ENCODE results near the gene DDX46. TPM values are rescaled to one million over a fixed set of nuclear protein-coding genes. Genes with fewer than 3 reads are reported as not detected.

The DDX46 gene
- total RNA-seq, 1 experiment from 2014 or later, result 99.3 TPM

DNA sequence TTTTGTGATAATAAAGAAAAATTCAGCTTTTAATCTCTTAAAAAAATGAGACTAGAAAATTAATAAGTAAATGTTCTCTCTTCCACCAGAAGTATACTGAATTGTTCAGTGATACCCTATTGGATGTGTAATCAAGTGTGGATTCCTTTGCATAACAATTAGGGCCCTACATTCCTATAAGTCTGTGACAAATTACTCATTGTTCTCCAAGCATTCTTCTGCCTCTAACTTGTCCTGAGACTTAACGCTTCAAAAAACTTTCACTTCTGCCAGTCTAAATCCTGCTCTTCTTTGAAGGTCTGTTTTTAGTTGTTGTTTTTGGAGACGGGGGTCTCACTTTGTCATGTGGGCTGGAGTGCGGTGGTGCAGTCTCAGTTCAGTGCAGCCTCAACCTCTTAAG lies 9.2 kb upstream of the DDX46 start (continued):
- TF ChIP-seq POLR2A (IDR thresholded peaks at IDR 0.05; ENCODE audit: borderline replicate concordance, extremely low read depth, insufficient read depth, insufficient read length), result no peak
- TF ChIP-seq ELF1 (IDR thresholded peaks at IDR 0.05; ENCODE audit: borderline replicate concordance, low read depth), result no peak
- no peak for TF ChIP-seq ZNF274 (IDR thresholded peaks at IDR 0.05; ENCODE audit: low read depth, low read length)
- no peak for TF ChIP-seq ATF3 (IDR thresholded peaks at IDR 0.05)
- no peak for TF ChIP-seq EGR1 (IDR thresholded peaks at IDR 0.05; ENCODE audit: low read depth)

DNA sequence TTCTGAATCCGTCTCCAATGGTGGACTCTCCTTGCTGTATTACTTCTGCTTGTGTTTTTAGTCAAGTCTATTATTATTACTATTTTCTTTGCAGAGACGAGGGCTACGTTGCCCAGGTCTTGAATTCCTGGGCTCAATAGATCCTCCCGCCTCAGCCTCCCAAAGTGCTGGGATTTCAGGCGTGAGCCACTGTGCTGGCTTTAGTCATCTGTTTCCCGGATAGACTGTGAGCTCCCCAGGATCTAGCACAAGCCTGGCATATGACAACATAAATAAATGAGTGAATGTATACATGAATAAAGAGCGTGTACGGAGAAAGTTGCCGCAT lies 439 bp upstream of the DDX46 start:
- RAD21 ChIA-PET (ENCODE audit: low non-redundant PET in 1 of 2, low total read pairs in 2 of 2, uncharacterized antibody in 2 of 2, unreplicated experiment in 2 of 2), result no interaction called here
- intact Hi-C loops (cut with micrococcal nuclease), result no loop called here
- TF ChIP-seq SIN3A (IDR thresholded peaks at IDR 0.05; ENCODE audit: low read depth) (no peak), ELF1 (IDR thresholded peaks at IDR 0.05; ENCODE audit: borderline replicate concordance, low read depth) (no peak), SRF (IDR thresholded peaks at IDR 0.05; ENCODE audit: low read depth) (no peak), MAX (IDR thresholded peaks at IDR 0.05) (no peak), ZNF274 (IDR thresholded peaks at IDR 0.05; ENCODE audit: low read depth, low read length) (no peak), EZH2phosphoT487 (IDR thresholded peaks at IDR 0.05; ENCODE audit: borderline replicate concordance) (no peak), JUND (IDR thresholded peaks at IDR 0.05) (no peak), EZH2 (IDR thresholded peaks at IDR 0.05) (no peak), RAD21 (IDR thresholded peaks at IDR 0.05; ENCODE audit: low read depth) (no peak), POLR2AphosphoS5 (IDR thresholded peaks at IDR 0.05; ENCODE audit: low read depth, low read length) (no peak), ZFX (IDR thresholded peaks at IDR 0.05) (no peak), YY1 (IDR thresholded peaks at IDR 0.05; ENCODE audit: extremely low read depth, insufficient replicate concordance, low read depth, low read length) (no peak), FOSL1 (IDR thresholded peaks at IDR 0.05; ENCODE audit: low read depth) (no peak), POLR2A (IDR thresholded peaks at IDR 0.05; ENCODE audit: borderline replicate concordance, extremely low read depth, insufficient read depth, insufficient read length) (no peak), CEBPB (IDR thresholded peaks at IDR 0.05; ENCODE audit: low read depth) (no peak)
- TF ChIP-seq, protein P1, sequence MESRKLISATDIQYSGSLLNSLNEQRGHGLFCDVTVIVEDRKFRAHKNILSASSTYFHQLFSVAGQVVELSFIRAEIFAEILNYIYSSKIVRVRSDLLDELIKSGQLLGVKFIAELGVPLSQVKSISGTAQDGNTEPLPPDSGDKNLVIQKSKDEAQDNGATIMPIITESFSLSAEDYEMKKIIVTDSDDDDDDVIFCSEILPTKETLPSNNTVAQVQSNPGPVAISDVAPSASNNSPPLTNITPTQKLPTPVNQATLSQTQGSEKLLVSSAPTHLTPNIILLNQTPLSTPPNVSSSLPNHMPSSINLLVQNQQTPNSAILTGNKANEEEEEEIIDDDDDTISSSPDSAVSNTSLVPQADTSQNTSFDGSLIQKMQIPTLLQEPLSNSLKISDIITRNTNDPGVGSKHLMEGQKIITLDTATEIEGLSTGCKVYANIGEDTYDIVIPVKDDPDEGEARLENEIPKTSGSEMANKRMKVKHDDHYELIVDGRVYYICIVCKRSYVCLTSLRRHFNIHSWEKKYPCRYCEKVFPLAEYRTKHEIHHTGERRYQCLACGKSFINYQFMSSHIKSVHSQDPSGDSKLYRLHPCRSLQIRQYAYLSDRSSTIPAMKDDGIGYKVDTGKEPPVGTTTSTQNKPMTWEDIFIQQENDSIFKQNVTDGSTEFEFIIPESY (IDR thresholded peaks at IDR 0.05; ENCODE audit: extremely low read depth, insufficient replicate concordance, low read length), result no peak
- TF ChIP-seq, protein P2, sequence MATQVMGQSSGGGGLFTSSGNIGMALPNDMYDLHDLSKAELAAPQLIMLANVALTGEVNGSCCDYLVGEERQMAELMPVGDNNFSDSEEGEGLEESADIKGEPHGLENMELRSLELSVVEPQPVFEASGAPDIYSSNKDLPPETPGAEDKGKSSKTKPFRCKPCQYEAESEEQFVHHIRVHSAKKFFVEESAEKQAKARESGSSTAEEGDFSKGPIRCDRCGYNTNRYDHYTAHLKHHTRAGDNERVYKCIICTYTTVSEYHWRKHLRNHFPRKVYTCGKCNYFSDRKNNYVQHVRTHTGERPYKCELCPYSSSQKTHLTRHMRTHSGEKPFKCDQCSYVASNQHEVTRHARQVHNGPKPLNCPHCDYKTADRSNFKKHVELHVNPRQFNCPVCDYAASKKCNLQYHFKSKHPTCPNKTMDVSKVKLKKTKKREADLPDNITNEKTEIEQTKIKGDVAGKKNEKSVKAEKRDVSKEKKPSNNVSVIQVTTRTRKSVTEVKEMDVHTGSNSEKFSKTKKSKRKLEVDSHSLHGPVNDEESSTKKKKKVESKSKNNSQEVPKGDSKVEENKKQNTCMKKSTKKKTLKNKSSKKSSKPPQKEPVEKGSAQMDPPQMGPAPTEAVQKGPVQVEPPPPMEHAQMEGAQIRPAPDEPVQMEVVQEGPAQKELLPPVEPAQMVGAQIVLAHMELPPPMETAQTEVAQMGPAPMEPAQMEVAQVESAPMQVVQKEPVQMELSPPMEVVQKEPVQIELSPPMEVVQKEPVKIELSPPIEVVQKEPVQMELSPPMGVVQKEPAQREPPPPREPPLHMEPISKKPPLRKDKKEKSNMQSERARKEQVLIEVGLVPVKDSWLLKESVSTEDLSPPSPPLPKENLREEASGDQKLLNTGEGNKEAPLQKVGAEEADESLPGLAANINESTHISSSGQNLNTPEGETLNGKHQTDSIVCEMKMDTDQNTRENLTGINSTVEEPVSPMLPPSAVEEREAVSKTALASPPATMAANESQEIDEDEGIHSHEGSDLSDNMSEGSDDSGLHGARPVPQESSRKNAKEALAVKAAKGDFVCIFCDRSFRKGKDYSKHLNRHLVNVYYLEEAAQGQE (IDR thresholded peaks at IDR 0.05; ENCODE audit: low read depth), result no peak

More for the DNA sequence above, 439 bp upstream of the DDX46 start:
- H3K27ac ChIP-seq (ENCODE audit: low read depth, low read length), result peak overlapping the region; percentile 2; the same call in 1 of the 2 replicates
- no peaks in the 10 kb centered on the region for H3K27me3 ChIP-seq (ENCODE audit: insufficient read depth, low read length)
- peak overlapping the region; percentile 68 to 79 for H3K4me3 ChIP-seq (replicated peaks in 1 of 2; ENCODE audit: low read depth in 1 of 2, low read length in 2 of 2)
- CTCF ChIA-PET, result interaction anchor here (0.8 to 1.4 kb wide), 4 partner anchors 19 to 146 kb away, joined by 3 read pairs; partner anchors contain the start of gene CAMLG
- peaks cover 6% of the 10 kb centered on the region; the same call in 1 of the 2 replicates for H4K20me1 ChIP-seq (ENCODE audit: insufficient read depth)
- BruUV-seq (replicated peaks), result TSS peak; percentile 83
- peaks cover 10 to 19% of the 10 kb centered on the region in 2 experiments for H3K4me1 ChIP-seq (ENCODE audit: control insufficient read depth in 1 of 2, insufficient read depth in 2 of 2, low read length in 2 of 2)
- peak overlapping the region; percentile 19 for H2AFZ ChIP-seq (ENCODE audit: low read depth, low read length, poor library complexity, severe bottlenecking)
- POLR2A ChIA-PET, result interaction anchor here (0.8 to 3.0 kb wide), 4 partner anchors 12 to 147 kb away, joined by 3 to 16 read pairs (median 4); partner anchors contain the start of genes C5orf24, CAMLG and PCBD2
- peak overlapping the region; percentile 80 for H3K4me2 ChIP-seq (ENCODE audit: low read length)
- no peak for DNase-seq (ENCODE audit: low read depth, low spot score)
- H3K36me3 ChIP-seq (ENCODE audit: control insufficient read depth in 1 of 2, insufficient read depth in 2 of 2, low read length in 2 of 2), result no peaks in the 10 kb centered on the region
- no peaks in the 10 kb centered on the region for H3K9me3 ChIP-seq (ENCODE audit: control insufficient read depth in 1 of 2, insufficient read depth in 1 of 2, low read depth in 1 of 2, low read length in 2 of 2)
- H3K9ac ChIP-seq (ENCODE audit: low read length), result peak overlapping the region; percentile 81
- peak; percentile 60 for ATAC-seq
- H3K9me2 ChIP-seq (ENCODE audit: insufficient read depth), result no peaks in the 10 kb centered on the region
- peaks cover 46% of the 10 kb centered on the region for H3K79me2 ChIP-seq (ENCODE audit: insufficient read depth, low read length)

Measured in HCT116 (cell line).